Left renal cortex interstitium (tissue), 4 donors: Measurements from ENCODE around the gene RPS2. TPM values are rescaled to one million over a fixed set of nuclear protein-coding genes. Genes with fewer than 3 reads are reported as not detected.
A peak's percentile ranks its signal among the peaks of the same experiment; 100 is the strongest.
"Not testable (repeated sequence)": the region's sequence is repeated elsewhere in the genome, so short reads cannot be mapped to it uniquely, and the experiment has no call there.

Experiments used
- DNase-seq, 4 donors: peaks; one replicate each; pipeline ENCODE4 v3.0.0-alpha.2; 2013; ENCODE audit warnings: low read depth in 4 of 4, low spot score in 2 of 4, missing footprints in 1 of 4
- polyA plus RNA-seq, 4 donors: library from polyadenylated mRNA; unstranded; fragments of 120-200 nt; gene quantifications; one replicate each; pipeline ENCODE4 v1.2.1, GENCODE V29; 2013; ENCODE audit not compliant: insufficient read length in 4 of 4

RPS2 gene
- polyA plus RNA-seq, 4 donors, result 1,679 to 2,513 (median 2,183) TPM

GRCh38 chr16:1966460-1966859 lies 1.8 kb upstream of the RPS2 start, which contains the start of gene RNF151:
Gene RNF151, plus strand, starts transcription at chr16:1966856. Its CDS starts 26 bp downstream, at chr16:1966882.
- no peak for DNase-seq

GRCh38 chr16:1965396-1966001 lies 873 bp upstream of the RPS2 start:
- no peak for DNase-seq

GRCh38 chr16:1963806-1964505 lies 670 bp downstream of the RPS2 start:
- DNase-seq, result no peak

GRCh38 chr16:1962161-1963153 lies 2.2 kb downstream of the RPS2 start:
- not testable (repeated sequence) for DNase-seq

- no peak for DNase-seq
Observed at GRCh38 chr16:1961651-1962067, 3.0 kb downstream of the RPS2 start.

GRCh38 chr16:1960665-1961630 lies 3.7 kb downstream of the RPS2 start:
- DNase-seq, result no peak

- DNase-seq, result peak in 3 of 4 donors; percentile 68 to 78 (median 76)
Observed at GRCh38 chr16:1959269-1960039, 5.2 kb downstream of the RPS2 start, which contains the start of gene NDUFB10. Gene NDUFB10, plus strand, starts transcription at chr16:1959538. Its CDS starts 87 bp downstream, at chr16:1959625.

GRCh38 chr16:1958715-1959268 lies 5.8 kb downstream of the RPS2 start:
- no peak for DNase-seq

GRCh38 chr16:1958143-1958491 lies 6.5 kb downstream of the RPS2 start:
- not testable (repeated sequence) for DNase-seq

- DNase-seq, result not testable (repeated sequence)
Observed at GRCh38 chr16:1957434-1958142, 7.0 kb downstream of the RPS2 start.

GRCh38 chr16:1953734-1954133 lies 10.9 kb downstream of the RPS2 start:
- no peak for DNase-seq

GRCh38 chr16:1950559-1950958 lies 14.1 kb downstream of the RPS2 start:
- no peak for DNase-seq

- DNase-seq, result no peak
Observed at GRCh38 chr16:1950047-1950446, 14.6 kb downstream of the RPS2 start.

- no peak for DNase-seq
Observed at GRCh38 chr16:1949507-1949906, 15.1 kb downstream of the RPS2 start.

- no peak for DNase-seq
Observed at GRCh38 chr16:1947369-1947670, 17.3 kb downstream of the RPS2 start.

- DNase-seq, result no peak
Observed at GRCh38 chr16:1946495-1947368, 17.9 kb downstream of the RPS2 start.
